H1 (cell line): Measurements from ENCODE around the gene ADAM19. TPM values are rescaled to one million over a fixed set of nuclear protein-coding genes. Genes with fewer than 3 reads are reported as not detected.

ENCODE experiments used
- BACH1 ChIP-seq: IDR thresholded peaks from 2 replicates; pipeline ENCODE4 v1.6.1; 2012; ENCODE audit warnings: low read length, improper control_type of control experiment
- BRCA1 ChIP-seq: IDR thresholded peaks from 2 replicates; pipeline ENCODE4 v1.6.1; 2012; ENCODE audit warnings: low read depth, low read length, improper control_type of control experiment
- CHD1 ChIP-seq: IDR thresholded peaks from 2 replicates; pipeline ENCODE4 v1.6.1; 2012; ENCODE audit warnings: low read depth, low read length, improper control_type of control experiment
- GABPA ChIP-seq: IDR thresholded peaks from 2 replicates; pipeline ENCODE4 v1.6.1; 2011; ENCODE audit warnings: mild to moderate bottlenecking, low read length, moderate library complexity, borderline replicate concordance; ENCODE audit not compliant: insufficient read depth
- JUN ChIP-seq: IDR thresholded peaks from 2 replicates; pipeline ENCODE4 v1.6.1; 2011; ENCODE audit warnings: low read depth, mild to moderate bottlenecking, improper control_type of control experiment, low read length
- JUND ChIP-seq: IDR thresholded peaks from 2 replicates; pipeline ENCODE4 v1.6.1; 2011; ENCODE audit warnings: mild to moderate bottlenecking, improper control_type of control experiment, low read length
- KDM1A ChIP-seq: fragments of 200-600, 300-600 bp; sonication (generic); IDR thresholded peaks from 2 replicates; pipeline ENCODE4 v1.7.1; 2016; ENCODE audit warnings: mild to moderate bottlenecking, low read length, borderline replicate concordance
- SP1 ChIP-seq: IDR thresholded peaks from 2 replicates; pipeline ENCODE4 v1.6.1; 2011; ENCODE audit warnings: low read depth, low read length
- SRF ChIP-seq: IDR thresholded peaks from 2 replicates; pipeline ENCODE4 v1.6.1; 2011; ENCODE audit warnings: mild to moderate bottlenecking, low read depth, low read length, moderate library complexity
- TAF1 ChIP-seq: IDR thresholded peaks from 2 replicates; pipeline ENCODE4 v1.6.1; 2011; ENCODE audit warnings: mild to moderate bottlenecking, low read depth, low read length
- TAF7 ChIP-seq: optimal IDR thresholded peaks from 2 replicates; pipeline ENCODE3; 2011; ENCODE audit warnings: low read depth, mild to moderate bottlenecking, inconsistent platforms, low read length, moderate library complexity, borderline replicate concordance
- TEAD4 ChIP-seq: IDR thresholded peaks from 2 replicates; pipeline ENCODE4 v1.6.1; 2012; ENCODE audit warnings: low read depth, low read length, inconsistent platforms, mixed read lengths
- YY1 ChIP-seq: IDR thresholded peaks from 2 replicates; pipeline ENCODE4 v1.6.1; 2011; ENCODE audit warnings: low read depth, mild to moderate bottlenecking, low read length
- polyA plus RNA-seq, 7 experiments: library from polyadenylated mRNA; depleted of rRNA in 3 of 7; stranded (reverse) in 5 of 7; unstranded in 2 of 7; fragments of >200 nt in 5 of 7; fragments of 200-250 nt in 2 of 7; gene quantifications; 1 replicate in 5 of 7; 2 replicates in 1 of 7; 4 replicates in 1 of 7; pipeline versions ENCODE4 v1.2.1 to v1.2.3, GENCODE V29; 2011 to 2013; ENCODE audit warnings: missing spikeins in 2 of 7, mixed read lengths in 2 of 7
- total RNA-seq: library from RNA; stranded (reverse); fragmentation: NEBNext Ultra II Directional; extraction: Animal tissue kit (Norgen Biotek cat#: 25700); gene quantifications from 2 replicates; pipeline ENCODE4 v1.2.1, GENCODE V29; 2021
- TF ChIP-seq, protein P1 (sequence below): fragments of 300-600 bp; sonication (generic); IDR thresholded peaks from 2 replicates; pipeline ENCODE4 v1.7.1; 2012; ENCODE audit warnings: low read length, moderate library complexity, mild to moderate bottlenecking, inconsistent platforms; ENCODE audit not compliant: insufficient replicate concordance

ADAM19 gene
- total and polyA plus RNA-seq, 2 of the 8 experiments (the other 6 are each of a cell fraction or from before 2014, with no cell fraction given), result 6.5 to 22.7 TPM

GRCh38 chr5:157444224-157444623 is 131.4 kb downstream of the ADAM19 start (continued):
- TF ChIP-seq, protein P1, sequence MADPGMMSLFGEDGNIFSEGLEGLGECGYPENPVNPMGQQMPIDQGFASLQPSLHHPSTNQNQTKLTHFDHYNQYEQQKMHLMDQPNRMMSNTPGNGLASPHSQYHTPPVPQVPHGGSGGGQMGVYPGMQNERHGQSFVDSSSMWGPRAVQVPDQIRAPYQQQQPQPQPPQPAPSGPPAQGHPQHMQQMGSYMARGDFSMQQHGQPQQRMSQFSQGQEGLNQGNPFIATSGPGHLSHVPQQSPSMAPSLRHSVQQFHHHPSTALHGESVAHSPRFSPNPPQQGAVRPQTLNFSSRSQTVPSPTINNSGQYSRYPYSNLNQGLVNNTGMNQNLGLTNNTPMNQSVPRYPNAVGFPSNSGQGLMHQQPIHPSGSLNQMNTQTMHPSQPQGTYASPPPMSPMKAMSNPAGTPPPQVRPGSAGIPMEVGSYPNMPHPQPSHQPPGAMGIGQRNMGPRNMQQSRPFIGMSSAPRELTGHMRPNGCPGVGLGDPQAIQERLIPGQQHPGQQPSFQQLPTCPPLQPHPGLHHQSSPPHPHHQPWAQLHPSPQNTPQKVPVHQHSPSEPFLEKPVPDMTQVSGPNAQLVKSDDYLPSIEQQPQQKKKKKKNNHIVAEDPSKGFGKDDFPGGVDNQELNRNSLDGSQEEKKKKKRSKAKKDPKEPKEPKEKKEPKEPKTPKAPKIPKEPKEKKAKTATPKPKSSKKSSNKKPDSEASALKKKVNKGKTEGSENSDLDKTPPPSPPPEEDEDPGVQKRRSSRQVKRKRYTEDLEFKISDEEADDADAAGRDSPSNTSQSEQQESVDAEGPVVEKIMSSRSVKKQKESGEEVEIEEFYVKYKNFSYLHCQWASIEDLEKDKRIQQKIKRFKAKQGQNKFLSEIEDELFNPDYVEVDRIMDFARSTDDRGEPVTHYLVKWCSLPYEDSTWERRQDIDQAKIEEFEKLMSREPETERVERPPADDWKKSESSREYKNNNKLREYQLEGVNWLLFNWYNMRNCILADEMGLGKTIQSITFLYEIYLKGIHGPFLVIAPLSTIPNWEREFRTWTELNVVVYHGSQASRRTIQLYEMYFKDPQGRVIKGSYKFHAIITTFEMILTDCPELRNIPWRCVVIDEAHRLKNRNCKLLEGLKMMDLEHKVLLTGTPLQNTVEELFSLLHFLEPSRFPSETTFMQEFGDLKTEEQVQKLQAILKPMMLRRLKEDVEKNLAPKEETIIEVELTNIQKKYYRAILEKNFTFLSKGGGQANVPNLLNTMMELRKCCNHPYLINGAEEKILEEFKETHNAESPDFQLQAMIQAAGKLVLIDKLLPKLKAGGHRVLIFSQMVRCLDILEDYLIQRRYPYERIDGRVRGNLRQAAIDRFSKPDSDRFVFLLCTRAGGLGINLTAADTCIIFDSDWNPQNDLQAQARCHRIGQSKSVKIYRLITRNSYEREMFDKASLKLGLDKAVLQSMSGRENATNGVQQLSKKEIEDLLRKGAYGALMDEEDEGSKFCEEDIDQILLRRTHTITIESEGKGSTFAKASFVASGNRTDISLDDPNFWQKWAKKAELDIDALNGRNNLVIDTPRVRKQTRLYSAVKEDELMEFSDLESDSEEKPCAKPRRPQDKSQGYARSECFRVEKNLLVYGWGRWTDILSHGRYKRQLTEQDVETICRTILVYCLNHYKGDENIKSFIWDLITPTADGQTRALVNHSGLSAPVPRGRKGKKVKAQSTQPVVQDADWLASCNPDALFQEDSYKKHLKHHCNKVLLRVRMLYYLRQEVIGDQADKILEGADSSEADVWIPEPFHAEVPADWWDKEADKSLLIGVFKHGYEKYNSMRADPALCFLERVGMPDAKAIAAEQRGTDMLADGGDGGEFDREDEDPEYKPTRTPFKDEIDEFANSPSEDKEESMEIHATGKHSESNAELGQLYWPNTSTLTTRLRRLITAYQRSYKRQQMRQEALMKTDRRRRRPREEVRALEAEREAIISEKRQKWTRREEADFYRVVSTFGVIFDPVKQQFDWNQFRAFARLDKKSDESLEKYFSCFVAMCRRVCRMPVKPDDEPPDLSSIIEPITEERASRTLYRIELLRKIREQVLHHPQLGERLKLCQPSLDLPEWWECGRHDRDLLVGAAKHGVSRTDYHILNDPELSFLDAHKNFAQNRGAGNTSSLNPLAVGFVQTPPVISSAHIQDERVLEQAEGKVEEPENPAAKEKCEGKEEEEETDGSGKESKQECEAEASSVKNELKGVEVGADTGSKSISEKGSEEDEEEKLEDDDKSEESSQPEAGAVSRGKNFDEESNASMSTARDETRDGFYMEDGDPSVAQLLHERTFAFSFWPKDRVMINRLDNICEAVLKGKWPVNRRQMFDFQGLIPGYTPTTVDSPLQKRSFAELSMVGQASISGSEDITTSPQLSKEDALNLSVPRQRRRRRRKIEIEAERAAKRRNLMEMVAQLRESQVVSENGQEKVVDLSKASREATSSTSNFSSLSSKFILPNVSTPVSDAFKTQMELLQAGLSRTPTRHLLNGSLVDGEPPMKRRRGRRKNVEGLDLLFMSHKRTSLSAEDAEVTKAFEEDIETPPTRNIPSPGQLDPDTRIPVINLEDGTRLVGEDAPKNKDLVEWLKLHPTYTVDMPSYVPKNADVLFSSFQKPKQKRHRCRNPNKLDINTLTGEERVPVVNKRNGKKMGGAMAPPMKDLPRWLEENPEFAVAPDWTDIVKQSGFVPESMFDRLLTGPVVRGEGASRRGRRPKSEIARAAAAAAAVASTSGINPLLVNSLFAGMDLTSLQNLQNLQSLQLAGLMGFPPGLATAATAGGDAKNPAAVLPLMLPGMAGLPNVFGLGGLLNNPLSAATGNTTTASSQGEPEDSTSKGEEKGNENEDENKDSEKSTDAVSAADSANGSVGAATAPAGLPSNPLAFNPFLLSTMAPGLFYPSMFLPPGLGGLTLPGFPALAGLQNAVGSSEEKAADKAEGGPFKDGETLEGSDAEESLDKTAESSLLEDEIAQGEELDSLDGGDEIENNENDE, result no peak
- TF ChIP-seq SRF (no peak), GABPA (no peak), YY1 (no peak), JUND (no peak), TAF7 (no peak), TEAD4 (no peak), BRCA1 (no peak), JUN (no peak), SP1 (no peak), BACH1 (no peak), KDM1A (no peak), CHD1 (no peak), TAF1 (no peak)
